HG02763 (cell line): ENCODE results near the gene MEX3A.
"Not testable (repeated sequence)": the region's sequence is repeated elsewhere in the genome, so short reads cannot be mapped to it uniquely, and the experiment has no call there.

Experiments
- ATAC-seq: cut with Tn5 transposase; IDR thresholded peaks from one replicate; pipeline ENCODE4 v1.9.1; 2021; ENCODE audit warnings: mild to moderate bottlenecking, moderate library complexity; ENCODE audit not compliant: unreplicated experiment

Gene MEX3A

GRCh38 chr1:156062189-156062588 lies 20.1 kb downstream of the MEX3A start:
- ATAC-seq: no peak

- no peak for ATAC-seq
These were observed 21.2 kb downstream of the MEX3A start, which contains the start of gene RAB25 for GRCh38 chr1:156060937-156061636. TSS of gene RAB25 (plus strand) at chr1:156061160. CDS start at chr1:156061401, 241 bp downstream.

- no peak for ATAC-seq
These were observed 25.9 kb downstream of the MEX3A start for GRCh38 chr1:156056326-156056849.

GRCh38 chr1:156055281-156056048 lies 26.8 kb downstream of the MEX3A start:
- ATAC-seq: no peak

- ATAC-seq: peak; percentile 65
These were observed 27.6 kb downstream of the MEX3A start, which contains the start of gene LAMTOR2 for GRCh38 chr1:156054500-156055280. TSS of gene LAMTOR2 (plus strand) at chr1:156054782. CDS start at chr1:156054890, 108 bp downstream.

- peak; percentile 52 for ATAC-seq
These were observed 28.3 kb downstream of the MEX3A start, which contains the start of gene UBQLN4 for GRCh38 chr1:156053768-156054499. TSS of gene UBQLN4 (minus strand) at chr1:156053798. CDS start at chr1:156053701, 97 bp downstream.

- ATAC-seq: no peak
These were observed 29.1 kb downstream of the MEX3A start for GRCh38 chr1:156052862-156053767.

GRCh38 chr1:156051011-156051725 lies 31.1 kb downstream of the MEX3A start:
- ATAC-seq: no peak

- no peak for ATAC-seq
These were observed 31.9 kb downstream of the MEX3A start for GRCh38 chr1:156050376-156050775.

- ATAC-seq: no peak
These were observed 33.5 kb downstream of the MEX3A start for GRCh38 chr1:156048663-156049258.

- ATAC-seq: no peak
These were observed 37.2 kb downstream of the MEX3A start for GRCh38 chr1:156045076-156045475.

GRCh38 chr1:156042828-156043227 lies 39.4 kb downstream of the MEX3A start:
- ATAC-seq: no peak

GRCh38 chr1:156034991-156035390 lies 47.3 kb downstream of the MEX3A start:
- ATAC-seq: not testable (repeated sequence)

GRCh38 chr1:156033011-156033410 lies 49.3 kb downstream of the MEX3A start:
- no peak for ATAC-seq

GRCh38 chr1:156026588-156026987 lies 55.7 kb downstream of the MEX3A start:
- ATAC-seq: no peak

- no peak for ATAC-seq
These were observed 56.4 kb downstream of the MEX3A start for GRCh38 chr1:156025876-156026275.

GRCh38 chr1:156024801-156025200 lies 57.5 kb downstream of the MEX3A start:
- no peak for ATAC-seq
